HepG2 (cell line): ENCODE results near the gene MRPL14. TPM values are rescaled to one million over a fixed set of nuclear protein-coding genes. Genes with fewer than 3 reads are reported as not detected.
A peak's percentile ranks its signal among the peaks of the same experiment; 100 is the strongest.

Experiments
- ATF7-NPFF ChIP-seq: sonication (generic); formaldehyde crosslinking; IDR thresholded peaks from 2 replicates; pipeline ENCODE4 v1.8.1; 2023; ENCODE audit warnings: mild to moderate bottlenecking, low read depth, missing genetic modification reagents, moderate library complexity
- CAMTA2 ChIP-seq: sonication (generic); formaldehyde crosslinking; IDR thresholded peaks from 2 replicates; pipeline ENCODE4 v1.4.0; 2020; ENCODE audit warnings: mild to moderate bottlenecking, missing genetic modification reagents, borderline replicate concordance
- CREB3 ChIP-seq: sonication (generic); formaldehyde crosslinking; IDR thresholded peaks from 2 replicates; pipeline ENCODE4 v1.5.0; 2020; ENCODE audit warnings: missing genetic modification reagents
- ETV5 ChIP-seq: IDR thresholded peaks from 2 replicates; pipeline ENCODE4 v1.6.1; 2018; ENCODE audit warnings: missing biosample characterization, missing genetic modification reagents, inconsistent platforms, borderline replicate concordance
- HNF4A ChIP-seq: sonication (generic); formaldehyde crosslinking; IDR thresholded peaks from 2 replicates; pipeline ENCODE4 v1.4.0; 2020; ENCODE audit warnings: missing genetic modification reagents
- KLF15 ChIP-seq: sonication (generic); formaldehyde crosslinking; IDR thresholded peaks from 2 replicates; pipeline ENCODE4 v1.8.1; 2023; ENCODE audit warnings: borderline replicate concordance, mild to moderate bottlenecking, inconsistent platforms, missing genetic modification reagents, mixed read lengths
- MXD3 ChIP-seq: IDR thresholded peaks from 2 replicates; pipeline ENCODE4 v1.6.1; 2016; ENCODE audit warnings: mild to moderate bottlenecking, missing biosample characterization, missing genetic modification reagents
- ONECUT2 ChIP-seq: sonication (generic); formaldehyde crosslinking; IDR thresholded peaks from 2 replicates; pipeline ENCODE4 v1.4.0; 2020; ENCODE audit warnings: missing genetic modification reagents
- PAF1 ChIP-seq: IDR thresholded peaks from 2 replicates; pipeline ENCODE4 v1.6.1; 2016; ENCODE audit warnings: missing genetic modification reagents, missing compliant biosample characterization
- PHF21A ChIP-seq: sonication (generic); formaldehyde crosslinking; IDR thresholded peaks from 2 replicates; pipeline ENCODE4 v1.5.0; 2020; ENCODE audit warnings: mild to moderate bottlenecking, missing genetic modification reagents
- PITX1 ChIP-seq: sonication (generic); formaldehyde crosslinking; IDR thresholded peaks from 2 replicates; pipeline ENCODE4 v1.5.1; 2020; ENCODE audit warnings: mild to moderate bottlenecking, missing genetic modification reagents
- RXRA ChIP-seq: sonication (generic); formaldehyde crosslinking; IDR thresholded peaks from 2 replicates; pipeline ENCODE4 v1.5.1; 2020; ENCODE audit warnings: missing genetic modification reagents
- SNAI1 ChIP-seq: sonication (generic); formaldehyde crosslinking; IDR thresholded peaks from 2 replicates; pipeline ENCODE4 v1.5.0; 2020; ENCODE audit warnings: mild to moderate bottlenecking, missing genetic modification reagents, borderline replicate concordance
- TAF15 ChIP-seq: fragments of 200-400 bp; formaldehyde crosslinking; IDR thresholded peaks from one replicate; pipeline ENCODE4 v1.6.1; 2018; ENCODE audit warnings: mild to moderate bottlenecking, low read depth, low read length; ENCODE audit not compliant: poor library complexity, severe bottlenecking
- ZBTB39 ChIP-seq: sonication (generic); formaldehyde crosslinking; IDR thresholded peaks from 2 replicates; pipeline ENCODE4 v1.5.0; 2020; ENCODE audit warnings: missing genetic modification reagents
- ZBTB44 ChIP-seq: sonication (generic); formaldehyde crosslinking; IDR thresholded peaks from 2 replicates; pipeline ENCODE4 v1.4.0; 2020; ENCODE audit warnings: missing genetic modification reagents
- ZNF235 ChIP-seq: sonication (generic); formaldehyde crosslinking; IDR thresholded peaks from 2 replicates; pipeline ENCODE4 v1.8.1; 2023; ENCODE audit warnings: mild to moderate bottlenecking, missing genetic modification reagents, borderline replicate concordance
- ZNF24 ChIP-seq: fragments of 450-650 bp; IDR thresholded peaks from 2 replicates; pipeline ENCODE4 v1.6.1; 2017; ENCODE audit warnings: antibody characterized with exemption, mild to moderate bottlenecking
- ZNF275 ChIP-seq: sonication (generic); formaldehyde crosslinking; IDR thresholded peaks from 2 replicates; pipeline ENCODE4 v1.8.0; 2022; ENCODE audit warnings: missing genetic modification reagents, mild to moderate bottlenecking, inconsistent platforms, borderline replicate concordance
- ZNF33A ChIP-seq: sonication (generic); formaldehyde crosslinking; IDR thresholded peaks from 2 replicates; pipeline ENCODE4 v1.5.1; 2020; ENCODE audit warnings: missing genetic modification reagents, mild to moderate bottlenecking, moderate library complexity, borderline replicate concordance
- ZNF430 ChIP-seq: sonication (generic); formaldehyde crosslinking; IDR thresholded peaks from 2 replicates; pipeline ENCODE4 v1.9.0; 2021; ENCODE audit warnings: mild to moderate bottlenecking, missing genetic modification reagents
- ZNF513 ChIP-seq: sonication (generic); formaldehyde crosslinking; conservative IDR thresholded peaks from 2 replicates; pipeline ENCODE4 v1.5.0; 2020; ENCODE audit warnings: missing genetic modification reagents
- ZNF709 ChIP-seq: sonication (generic); formaldehyde crosslinking; IDR thresholded peaks from 2 replicates; pipeline ENCODE4 v1.5.0; 2020; ENCODE audit warnings: mild to moderate bottlenecking, missing genetic modification reagents
- ZNF761 ChIP-seq: sonication (generic); formaldehyde crosslinking; conservative IDR thresholded peaks from 2 replicates; pipeline ENCODE4 v1.4.0; 2020; ENCODE audit warnings: mild to moderate bottlenecking, missing genetic modification reagents
- polyA plus RNA-seq, 8 experiments: library from polyadenylated mRNA; depleted of rRNA in 3 of 8; stranded (reverse) in 7 of 8; unstranded in 1 of 8; fragments of >200 nt; fragmentation: Illumina TruSeq in 4 of 8; extraction: Trizol in 4 of 8; gene quantifications; 2 replicates each; pipeline versions ENCODE4 v1.2.1 to v1.2.3, GENCODE V29; 2011 to 2016; ENCODE audit warnings: low read depth in 4 of 8, missing spikeins in 1 of 8, mixed read lengths in 1 of 8; ENCODE audit not compliant: insufficient read depth in 1 of 8
- total RNA-seq, 5 experiments: library from RNA; depleted of rRNA; stranded (reverse); fragments of >200 nt; fragmentation: Illumina TruSeq; extraction: Trizol; gene quantifications; 2 replicates each; pipeline ENCODE4 v1.2.3, GENCODE V29; 2016; ENCODE audit warnings: low read depth in 1 of 5

MRPL14 gene
- total and polyA plus RNA-seq, 2 of the 13 experiments (the other 11 are each of a cell fraction or from before 2014, with no cell fraction given) = 157 to 178 TPM

GRCh38 chr6:44096612-44097011 lies 30.6 kb downstream of the MRPL14 start (continued):
- no peak for TF ChIP-seq ZNF24
- TF ChIP-seq TAF15 = no peak
- no peak for TF ChIP-seq ZNF761 (CRISPR knock-in tag)
- TF ChIP-seq HNF4A (CRISPR knock-in tag) = no peak
- no peak for TF ChIP-seq ZNF275
- TF ChIP-seq PAF1 = no peak
- TF ChIP-seq CREB3 (CRISPR knock-in tag) = no peak
- TF ChIP-seq PITX1 (CRISPR knock-in tag) = peak; percentile 51; the same call in 1 of the 2 replicates
- no peak for TF ChIP-seq KLF15 (CRISPR knock-in tag)
- no peak for TF ChIP-seq ZNF33A (CRISPR knock-in tag)
- peak; percentile 55 for TF ChIP-seq RXRA (CRISPR knock-in tag)
- no peak for TF ChIP-seq ZBTB39 (CRISPR knock-in tag)
- peak; percentile 25; the same call in 1 of the 2 replicates for TF ChIP-seq ETV5 (CRISPR knock-in tag)
- TF ChIP-seq PHF21A (CRISPR knock-in tag) = no peak
- TF ChIP-seq ZNF235 (CRISPR knock-in tag) = no peak
- peak; percentile 45; the same call in 1 of the 2 replicates for TF ChIP-seq MXD3 (CRISPR knock-in tag)
- no peak for TF ChIP-seq ZNF709 (CRISPR knock-in tag)
- no peak; the same call in 1 of the 2 replicates for TF ChIP-seq ATF7-NPFF
- TF ChIP-seq ONECUT2 (CRISPR knock-in tag) = no peak
- TF ChIP-seq SNAI1 (CRISPR knock-in tag) = no peak
- TF ChIP-seq ZNF430 (CRISPR knock-in tag) = no peak
- no peak for TF ChIP-seq ZNF513 (CRISPR knock-in tag)
- TF ChIP-seq CAMTA2 (CRISPR knock-in tag) = no peak
- no peak for TF ChIP-seq ZBTB44 (CRISPR knock-in tag)
